ENCODE measurements around the gene PLA2G12B.

DNA sequence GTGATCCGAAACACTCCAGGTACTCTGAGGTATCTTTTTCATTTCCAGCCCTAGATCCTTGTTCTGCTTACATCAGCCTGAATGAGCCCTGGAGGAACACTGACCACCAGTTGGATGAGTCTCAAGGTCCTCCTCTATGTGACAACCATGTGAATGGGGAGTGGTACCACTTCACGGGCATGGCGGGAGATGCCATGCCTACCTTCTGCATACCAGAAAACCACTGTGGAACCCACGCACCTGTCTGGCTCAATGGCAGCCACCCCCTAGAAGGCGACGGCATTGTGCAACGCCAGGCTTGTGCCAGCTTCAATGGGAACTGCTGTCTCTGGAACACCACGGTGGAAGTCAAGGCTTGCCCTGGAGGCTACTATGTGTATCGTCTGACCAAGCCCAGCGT is 56.0 kb downstream of the PLA2G12B start:
- TF ChIP-seq, protein P1, sequence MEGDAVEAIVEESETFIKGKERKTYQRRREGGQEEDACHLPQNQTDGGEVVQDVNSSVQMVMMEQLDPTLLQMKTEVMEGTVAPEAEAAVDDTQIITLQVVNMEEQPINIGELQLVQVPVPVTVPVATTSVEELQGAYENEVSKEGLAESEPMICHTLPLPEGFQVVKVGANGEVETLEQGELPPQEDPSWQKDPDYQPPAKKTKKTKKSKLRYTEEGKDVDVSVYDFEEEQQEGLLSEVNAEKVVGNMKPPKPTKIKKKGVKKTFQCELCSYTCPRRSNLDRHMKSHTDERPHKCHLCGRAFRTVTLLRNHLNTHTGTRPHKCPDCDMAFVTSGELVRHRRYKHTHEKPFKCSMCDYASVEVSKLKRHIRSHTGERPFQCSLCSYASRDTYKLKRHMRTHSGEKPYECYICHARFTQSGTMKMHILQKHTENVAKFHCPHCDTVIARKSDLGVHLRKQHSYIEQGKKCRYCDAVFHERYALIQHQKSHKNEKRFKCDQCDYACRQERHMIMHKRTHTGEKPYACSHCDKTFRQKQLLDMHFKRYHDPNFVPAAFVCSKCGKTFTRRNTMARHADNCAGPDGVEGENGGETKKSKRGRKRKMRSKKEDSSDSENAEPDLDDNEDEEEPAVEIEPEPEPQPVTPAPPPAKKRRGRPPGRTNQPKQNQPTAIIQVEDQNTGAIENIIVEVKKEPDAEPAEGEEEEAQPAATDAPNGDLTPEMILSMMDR (IDR thresholded peaks at IDR 0.05; ENCODE audit: insufficient read depth, low read depth, low read length), result no peak
- no peak for TF ChIP-seq EZH2 (IDR thresholded peaks at IDR 0.05; ENCODE audit: insufficient read depth, low read length)

Measured in astrocyte (in vitro differentiated cells and primary cell).